Activated CD4-positive, alpha-beta T cell treated with anti-CD3 and anti-CD28 coated beads, Interleukin-2, amount 50 U/mL, for 4 hours (primary cell): ENCODE results near the gene GABRB3.

ENCODE experiments used
- DNase-seq, 2 experiments: peaks; one replicate each; pipeline ENCODE4 v3.0.0-alpha.2; 2020

GABRB3 gene

DNA sequence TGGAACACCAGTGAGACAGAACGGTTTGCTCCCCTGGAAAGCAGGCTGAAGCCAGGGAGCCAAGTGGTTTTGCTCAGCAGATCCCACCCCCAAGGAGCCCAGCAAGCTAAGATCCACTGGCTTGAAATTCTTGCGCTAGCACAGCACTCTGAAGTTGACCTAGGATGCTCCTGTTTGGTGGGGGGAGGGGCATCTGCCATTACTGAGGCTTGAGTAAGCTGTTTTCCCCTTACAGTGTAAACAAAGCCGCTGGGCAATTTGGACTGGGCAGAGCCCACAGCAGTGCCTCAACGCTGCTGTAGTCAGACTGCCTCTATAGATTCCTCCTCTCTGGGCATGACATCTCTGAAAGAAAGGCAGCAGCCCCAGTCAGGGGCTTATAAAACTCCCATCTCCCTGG is 241.4 kb downstream of the GABRB3 start:
- no peak for DNase-seq

- no peak for DNase-seq
Measured at GRCh38 chr15:26525096-26525495, 247.8 kb downstream of the GABRB3 start.

- no peak for DNase-seq
Measured at GRCh38 chr15:26521691-26522198, 251.1 kb downstream of the GABRB3 start.

DNA sequence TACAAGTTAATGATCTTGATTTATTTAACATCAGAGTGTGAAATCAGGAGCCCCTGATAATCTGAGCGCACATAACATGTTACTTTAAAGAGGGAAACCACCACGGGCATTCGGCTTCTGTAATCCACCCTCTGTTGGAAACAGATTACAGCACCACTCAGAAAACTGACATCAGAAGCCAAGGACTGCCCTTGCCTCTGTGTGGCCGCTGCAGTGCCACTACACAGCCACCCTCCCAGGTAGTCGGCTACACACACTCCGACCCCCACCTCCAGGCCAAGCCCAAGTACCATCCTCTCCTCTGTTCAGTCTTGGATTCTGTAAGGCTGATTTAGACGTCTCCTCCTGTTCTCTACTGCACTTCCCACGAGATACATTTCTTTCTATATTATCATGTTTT is 251.7 kb downstream of the GABRB3 start:
- no peak for DNase-seq

- no peak for DNase-seq
Measured at GRCh38 chr15:26518885-26519284, 254.0 kb downstream of the GABRB3 start.

GRCh38 chr15:26516102-26516980 is 256.5 kb downstream of the GABRB3 start:
- no peak for DNase-seq

GRCh38 chr15:26504009-26504408 is 268.9 kb downstream of the GABRB3 start:
- no peak for DNase-seq
